Measurements from ENCODE around the gene RERGL. TPM values are rescaled to one million over a fixed set of nuclear protein-coding genes. Genes with fewer than 3 reads are reported as not detected.
"Not testable (repeated sequence)": the region's sequence is repeated elsewhere in the genome, so short reads cannot be mapped to it uniquely, and the experiment has no call there.

The RERGL gene
- total RNA-seq, 1 experiment from 2014 or later: not detected

DNA sequence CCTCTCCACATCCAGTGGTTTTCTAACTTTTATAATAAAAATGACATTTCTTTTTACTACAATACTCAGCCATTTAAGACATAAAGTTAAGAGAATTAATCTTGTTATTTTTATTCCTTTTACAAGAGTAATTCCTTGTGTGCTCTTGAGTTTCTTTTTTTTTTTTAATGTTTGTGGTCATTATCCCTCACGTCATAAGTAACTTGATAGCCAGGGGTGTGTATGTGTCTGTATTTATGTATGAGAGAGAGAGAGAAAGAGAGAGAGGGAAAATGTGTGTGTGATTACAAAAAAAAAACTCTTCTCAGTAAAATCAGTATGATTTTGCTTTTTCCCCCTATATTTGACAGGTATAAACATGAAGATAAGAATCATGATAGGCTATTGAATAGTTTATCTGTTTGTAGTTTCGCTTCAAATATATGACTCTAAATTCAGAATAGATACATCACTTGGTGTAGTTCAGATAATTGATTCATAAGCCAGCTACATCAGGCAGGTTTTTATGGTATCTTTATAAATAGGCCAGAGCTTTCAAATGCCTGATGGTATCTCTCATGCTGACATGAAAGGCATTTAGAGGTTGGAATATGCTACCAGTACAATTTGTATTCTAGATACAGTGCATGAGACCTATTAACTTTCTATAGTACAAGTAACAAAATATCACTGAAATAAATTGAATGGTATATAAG, 34.9 kb downstream of the RERGL start (continued):
- TF ChIP-seq, protein P1, sequence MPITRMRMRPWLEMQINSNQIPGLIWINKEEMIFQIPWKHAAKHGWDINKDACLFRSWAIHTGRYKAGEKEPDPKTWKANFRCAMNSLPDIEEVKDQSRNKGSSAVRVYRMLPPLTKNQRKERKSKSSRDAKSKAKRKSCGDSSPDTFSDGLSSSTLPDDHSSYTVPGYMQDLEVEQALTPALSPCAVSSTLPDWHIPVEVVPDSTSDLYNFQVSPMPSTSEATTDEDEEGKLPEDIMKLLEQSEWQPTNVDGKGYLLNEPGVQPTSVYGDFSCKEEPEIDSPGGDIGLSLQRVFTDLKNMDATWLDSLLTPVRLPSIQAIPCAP (CRISPR knock-in tag; IDR thresholded peaks at IDR 0.05): no peak
- TF ChIP-seq ZNF317 (CRISPR knock-in tag; IDR thresholded peaks at IDR 0.05; ENCODE audit: borderline replicate concordance, low read depth): no peak
- TF ChIP-seq, protein P2, sequence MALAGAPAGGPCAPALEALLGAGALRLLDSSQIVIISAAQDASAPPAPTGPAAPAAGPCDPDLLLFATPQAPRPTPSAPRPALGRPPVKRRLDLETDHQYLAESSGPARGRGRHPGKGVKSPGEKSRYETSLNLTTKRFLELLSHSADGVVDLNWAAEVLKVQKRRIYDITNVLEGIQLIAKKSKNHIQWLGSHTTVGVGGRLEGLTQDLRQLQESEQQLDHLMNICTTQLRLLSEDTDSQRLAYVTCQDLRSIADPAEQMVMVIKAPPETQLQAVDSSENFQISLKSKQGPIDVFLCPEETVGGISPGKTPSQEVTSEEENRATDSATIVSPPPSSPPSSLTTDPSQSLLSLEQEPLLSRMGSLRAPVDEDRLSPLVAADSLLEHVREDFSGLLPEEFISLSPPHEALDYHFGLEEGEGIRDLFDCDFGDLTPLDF (CRISPR knock-in tag; IDR thresholded peaks at IDR 0.05): no peak
- TF ChIP-seq, protein P3, sequence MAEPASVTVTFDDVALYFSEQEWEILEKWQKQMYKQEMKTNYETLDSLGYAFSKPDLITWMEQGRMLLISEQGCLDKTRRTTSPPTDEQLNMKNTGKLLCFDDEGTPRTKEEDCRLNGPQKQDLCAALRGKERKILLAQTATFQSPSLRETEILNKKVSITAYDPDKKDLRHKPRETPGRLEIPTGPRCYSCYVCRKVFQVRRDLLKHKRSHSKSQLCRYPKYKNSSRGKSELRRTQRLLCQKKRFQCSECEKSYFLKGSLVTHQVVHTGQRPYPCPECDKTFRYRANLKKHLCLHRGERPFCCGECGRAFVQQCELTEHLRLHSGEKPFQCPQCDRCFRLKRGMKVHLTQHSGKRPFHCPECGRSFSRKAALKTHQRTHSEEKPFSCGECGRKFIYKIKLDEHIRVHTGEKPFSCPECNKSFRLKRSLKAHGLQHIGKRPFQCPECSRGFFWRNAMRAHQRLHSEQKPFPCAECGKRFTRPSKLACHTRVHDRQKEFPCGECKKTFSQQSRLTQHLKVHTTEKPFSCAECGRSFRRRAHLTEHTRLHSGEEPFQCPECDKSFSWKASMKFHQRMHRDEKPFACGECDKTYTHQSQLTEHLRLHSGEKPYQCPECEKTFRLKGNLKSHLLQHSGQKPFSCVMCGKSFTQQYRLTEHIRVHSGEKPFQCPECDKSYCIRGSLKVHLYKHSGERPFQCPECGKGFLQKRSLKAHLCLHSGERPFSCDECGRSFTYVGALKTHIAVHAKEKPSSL (CRISPR knock-in tag; conservative IDR thresholded peaks at IDR 0.05): no peak
- no peak for TF ChIP-seq GABPB1 (CRISPR knock-in tag; IDR thresholded peaks at IDR 0.05)
- no peak for TF ChIP-seq TEAD4 (CRISPR knock-in tag; IDR thresholded peaks at IDR 0.05)
- TF ChIP-seq, protein P4, sequence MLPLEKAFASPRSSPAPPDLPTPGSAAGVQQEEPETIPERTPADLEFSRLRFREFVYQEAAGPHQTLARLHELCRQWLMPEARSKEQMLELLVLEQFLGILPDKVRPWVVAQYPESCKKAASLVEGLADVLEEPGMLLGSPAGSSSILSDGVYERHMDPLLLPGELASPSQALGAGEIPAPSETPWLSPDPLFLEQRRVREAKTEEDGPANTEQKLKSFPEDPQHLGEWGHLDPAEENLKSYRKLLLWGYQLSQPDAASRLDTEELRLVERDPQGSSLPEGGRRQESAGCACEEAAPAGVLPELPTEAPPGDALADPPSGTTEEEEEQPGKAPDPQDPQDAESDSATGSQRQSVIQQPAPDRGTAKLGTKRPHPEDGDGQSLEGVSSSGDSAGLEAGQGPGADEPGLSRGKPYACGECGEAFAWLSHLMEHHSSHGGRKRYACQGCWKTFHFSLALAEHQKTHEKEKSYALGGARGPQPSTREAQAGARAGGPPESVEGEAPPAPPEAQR (CRISPR knock-in tag; IDR thresholded peaks at IDR 0.05): no peak
- TF ChIP-seq ZNF396 (CRISPR knock-in tag; IDR thresholded peaks at IDR 0.05; ENCODE audit: borderline replicate concordance): no peak
- no peak for TF ChIP-seq EMX1 (CRISPR knock-in tag; IDR thresholded peaks at IDR 0.05)
- TF ChIP-seq, protein P5, sequence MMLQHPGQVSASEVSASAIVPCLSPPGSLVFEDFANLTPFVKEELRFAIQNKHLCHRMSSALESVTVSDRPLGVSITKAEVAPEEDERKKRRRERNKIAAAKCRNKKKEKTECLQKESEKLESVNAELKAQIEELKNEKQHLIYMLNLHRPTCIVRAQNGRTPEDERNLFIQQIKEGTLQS (CRISPR knock-in tag; conservative IDR thresholded peaks at IDR 0.05): no peak
- TF ChIP-seq, protein P6, sequence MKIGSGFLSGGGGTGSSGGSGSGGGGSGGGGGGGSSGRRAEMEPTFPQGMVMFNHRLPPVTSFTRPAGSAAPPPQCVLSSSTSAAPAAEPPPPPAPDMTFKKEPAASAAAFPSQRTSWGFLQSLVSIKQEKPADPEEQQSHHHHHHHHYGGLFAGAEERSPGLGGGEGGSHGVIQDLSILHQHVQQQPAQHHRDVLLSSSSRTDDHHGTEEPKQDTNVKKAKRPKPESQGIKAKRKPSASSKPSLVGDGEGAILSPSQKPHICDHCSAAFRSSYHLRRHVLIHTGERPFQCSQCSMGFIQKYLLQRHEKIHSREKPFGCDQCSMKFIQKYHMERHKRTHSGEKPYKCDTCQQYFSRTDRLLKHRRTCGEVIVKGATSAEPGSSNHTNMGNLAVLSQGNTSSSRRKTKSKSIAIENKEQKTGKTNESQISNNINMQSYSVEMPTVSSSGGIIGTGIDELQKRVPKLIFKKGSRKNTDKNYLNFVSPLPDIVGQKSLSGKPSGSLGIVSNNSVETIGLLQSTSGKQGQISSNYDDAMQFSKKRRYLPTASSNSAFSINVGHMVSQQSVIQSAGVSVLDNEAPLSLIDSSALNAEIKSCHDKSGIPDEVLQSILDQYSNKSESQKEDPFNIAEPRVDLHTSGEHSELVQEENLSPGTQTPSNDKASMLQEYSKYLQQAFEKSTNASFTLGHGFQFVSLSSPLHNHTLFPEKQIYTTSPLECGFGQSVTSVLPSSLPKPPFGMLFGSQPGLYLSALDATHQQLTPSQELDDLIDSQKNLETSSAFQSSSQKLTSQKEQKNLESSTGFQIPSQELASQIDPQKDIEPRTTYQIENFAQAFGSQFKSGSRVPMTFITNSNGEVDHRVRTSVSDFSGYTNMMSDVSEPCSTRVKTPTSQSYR (CRISPR knock-in tag; IDR thresholded peaks at IDR 0.05): no peak
- TF ChIP-seq NFATC4 (CRISPR knock-in tag; IDR thresholded peaks at IDR 0.05): no peak

DNA sequence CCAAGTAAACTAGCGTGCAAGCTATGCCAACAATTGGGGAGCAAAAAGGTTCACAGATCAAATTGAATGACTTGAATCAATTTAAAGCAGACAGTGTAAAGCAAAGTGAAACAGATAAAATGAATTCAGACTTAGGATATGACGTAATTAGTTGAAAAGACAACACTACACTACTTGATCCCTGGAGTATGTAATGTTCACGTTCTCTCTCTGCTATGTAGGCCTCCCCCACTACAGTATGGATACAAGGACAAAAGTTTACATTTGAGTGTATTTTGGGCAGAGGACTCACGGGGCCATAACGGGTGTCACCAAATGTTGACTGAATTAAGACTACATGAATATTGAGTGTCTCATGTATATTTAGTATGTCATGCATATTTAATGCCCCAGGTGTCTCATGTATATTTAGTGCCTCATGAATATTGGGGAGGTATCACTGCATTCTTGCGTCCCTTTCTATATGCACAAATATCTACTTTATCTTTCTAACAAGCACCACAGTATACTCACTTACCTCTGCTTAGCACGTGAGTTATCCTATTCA, 44.5 kb downstream of the RERGL start:
- CTCF ChIA-PET: no interaction called here
- Mint-ChIP-seq H3K36me3 (no peaks in the 10 kb centered on the region), H3K27ac (no peak overlapping the region), H3K27me3 (ENCODE audit: low read depth) (no peaks in the 10 kb centered on the region), H3K4me3 (no peak overlapping the region), H3K4me1 (no peaks in the 10 kb centered on the region), H3K9me3 (peaks cover 7% of the 10 kb centered on the region)
- DNase-seq (ENCODE audit: low spot score) (no peak), ATAC-seq (no peak)
- POLR2A ChIA-PET: no interaction called here
- TF ChIP-seq ESRRA (CRISPR knock-in tag; IDR thresholded peaks at IDR 0.05; ENCODE audit: borderline replicate concordance) (no peak), NFE2L1 (CRISPR knock-in tag; IDR thresholded peaks at IDR 0.05) (no peak), SOX15 (CRISPR knock-in tag; IDR thresholded peaks at IDR 0.05) (no peak)
- TF ChIP-seq, protein P7, sequence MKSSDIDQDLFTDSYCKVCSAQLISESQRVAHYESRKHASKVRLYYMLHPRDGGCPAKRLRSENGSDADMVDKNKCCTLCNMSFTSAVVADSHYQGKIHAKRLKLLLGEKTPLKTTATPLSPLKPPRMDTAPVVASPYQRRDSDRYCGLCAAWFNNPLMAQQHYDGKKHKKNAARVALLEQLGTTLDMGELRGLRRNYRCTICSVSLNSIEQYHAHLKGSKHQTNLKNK (CRISPR knock-in tag; IDR thresholded peaks at IDR 0.05): no peak

DNA sequence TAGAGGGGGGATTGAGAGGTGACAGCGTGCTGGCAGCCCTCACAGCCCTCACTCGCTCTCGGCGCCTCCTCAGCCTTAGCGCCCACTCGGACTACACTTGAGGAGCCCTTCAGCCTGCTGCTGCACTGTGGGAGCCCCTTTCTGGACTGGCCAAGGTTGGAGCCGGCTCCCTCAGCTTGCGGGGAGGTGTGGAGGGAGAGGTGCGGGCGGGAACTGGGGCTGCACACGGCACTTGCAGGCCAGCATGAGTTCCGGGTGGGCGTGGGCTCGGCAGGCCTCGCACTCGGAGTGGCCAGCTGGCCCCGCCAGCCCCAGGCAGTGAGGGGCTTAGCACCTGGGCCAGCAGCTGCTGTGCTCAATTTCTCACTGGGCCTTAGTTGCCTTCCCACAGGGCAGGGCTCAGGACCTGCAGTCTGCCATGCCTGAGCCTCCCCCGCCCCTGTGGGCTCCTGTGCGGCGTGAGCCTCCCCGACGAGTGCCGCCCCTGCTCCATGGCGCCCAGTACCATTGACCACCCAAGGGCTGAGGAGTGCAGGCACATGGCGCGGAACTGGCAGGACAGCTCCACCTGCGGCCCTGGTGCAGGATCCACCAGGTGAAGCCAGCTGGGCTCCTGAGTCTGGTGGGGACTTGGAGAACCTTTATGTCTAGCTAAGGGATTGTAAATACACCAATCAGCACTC, 49.8 kb downstream of the RERGL start:
- CTCF ChIA-PET; H3K27me3 Mint-ChIP-seq (ENCODE audit: low read depth); POLR2A ChIA-PET; H3K36me3 Mint-ChIP-seq; H3K4me3 Mint-ChIP-seq; H3K27ac Mint-ChIP-seq; H3K4me1 Mint-ChIP-seq; ATAC-seq; DNase-seq (ENCODE audit: low spot score): not testable (repeated sequence)
- peaks cover 34% of the 10 kb centered on the region for H3K9me3 Mint-ChIP-seq

Measured in WTC11 (cell line).